ENCODE results near the gene MCF2L.

Gene MCF2L

GRCh38 chr13:112998521-112999280, 29.7 kb downstream of the MCF2L start:
- DNase-seq: no peak

DNA sequence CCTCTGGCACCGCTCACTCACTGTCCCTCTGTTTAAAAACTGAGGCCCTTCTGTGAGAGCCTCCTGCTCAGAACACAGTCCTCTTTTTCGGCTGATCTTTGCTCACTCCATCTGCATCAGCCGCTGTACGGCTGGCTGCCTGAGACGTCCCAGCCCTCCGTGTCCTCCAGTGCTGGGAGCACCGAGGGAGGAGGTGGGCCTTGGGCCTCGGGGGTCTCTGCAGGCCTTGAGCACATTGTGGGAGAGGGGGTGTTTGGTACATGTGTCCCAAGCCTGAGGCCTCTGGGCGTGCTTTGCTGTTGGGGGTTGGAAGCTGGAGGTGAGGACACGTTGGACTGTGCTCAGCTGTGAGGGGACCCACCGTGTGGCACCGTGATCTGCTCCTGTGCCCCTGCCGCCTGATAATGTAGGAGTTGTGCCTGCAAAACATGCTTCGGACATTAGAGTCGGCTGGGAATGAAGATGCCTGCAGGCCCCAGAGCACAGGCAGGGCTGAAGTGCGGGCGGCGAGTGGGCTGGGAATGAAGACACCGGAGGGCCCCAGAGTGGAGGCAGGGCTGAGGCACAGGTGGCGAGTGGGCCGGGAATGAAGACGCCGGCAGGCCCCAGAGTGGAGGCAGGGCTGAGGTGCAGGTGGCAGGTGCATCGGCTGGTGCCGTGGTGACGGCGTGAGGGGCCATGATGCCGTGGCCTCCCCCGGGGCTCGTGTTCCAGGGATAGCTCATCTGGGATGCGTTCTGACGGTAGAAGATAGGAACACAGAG, 30.6 kb downstream of the MCF2L start:
- no peak for DNase-seq

- DNase-seq: no peak
Measured at GRCh38 chr13:113000575-113000974, 31.6 kb downstream of the MCF2L start.

DNA sequence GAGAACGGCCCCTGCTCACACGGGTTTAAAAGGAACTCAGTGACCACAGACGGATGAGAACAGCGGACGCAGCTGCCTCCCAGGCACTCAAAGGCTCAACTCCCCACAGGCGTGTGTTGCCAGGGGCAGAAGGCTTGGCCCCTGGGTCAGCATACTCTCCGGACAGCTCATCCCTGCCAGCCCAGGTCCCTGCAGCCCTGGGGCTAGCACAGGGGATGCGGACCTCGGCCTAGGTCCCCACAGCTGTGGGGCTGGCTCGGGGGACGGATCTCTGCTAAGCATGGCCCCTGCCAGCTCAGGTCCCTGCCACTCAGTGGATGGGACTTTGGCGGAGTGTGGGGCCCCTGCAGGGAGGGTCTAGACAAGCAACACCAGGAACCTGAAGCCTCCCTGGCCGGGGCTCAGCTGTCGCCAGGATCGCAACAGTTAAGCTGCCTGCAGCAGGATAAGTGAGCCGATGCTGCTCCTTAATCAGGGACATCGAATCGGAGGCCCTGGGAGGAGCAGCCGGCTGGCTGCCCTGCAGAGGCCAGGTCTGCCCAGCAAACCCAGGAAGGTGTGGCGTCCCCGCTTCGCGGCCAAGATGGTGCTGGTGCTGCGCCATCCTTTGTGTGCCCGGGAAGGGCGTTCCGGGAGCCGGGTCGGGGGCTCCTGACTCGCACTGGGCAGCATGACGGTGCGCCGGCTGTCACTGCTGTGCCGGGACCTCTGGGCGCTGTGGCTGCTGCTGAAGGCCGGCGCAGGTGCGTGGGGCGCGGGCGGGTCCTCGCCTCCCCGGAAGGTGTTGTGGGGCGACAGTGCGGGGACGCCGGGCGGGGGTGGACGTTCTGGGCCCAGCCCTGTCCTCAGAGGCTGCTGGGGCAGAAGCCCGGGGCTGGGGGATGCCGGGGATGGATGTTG, 32.5 kb downstream of the MCF2L start:
- no peak for DNase-seq

GRCh38 chr13:113002206-113002912, 33.3 kb downstream of the MCF2L start:
- no peak for DNase-seq

DNA sequence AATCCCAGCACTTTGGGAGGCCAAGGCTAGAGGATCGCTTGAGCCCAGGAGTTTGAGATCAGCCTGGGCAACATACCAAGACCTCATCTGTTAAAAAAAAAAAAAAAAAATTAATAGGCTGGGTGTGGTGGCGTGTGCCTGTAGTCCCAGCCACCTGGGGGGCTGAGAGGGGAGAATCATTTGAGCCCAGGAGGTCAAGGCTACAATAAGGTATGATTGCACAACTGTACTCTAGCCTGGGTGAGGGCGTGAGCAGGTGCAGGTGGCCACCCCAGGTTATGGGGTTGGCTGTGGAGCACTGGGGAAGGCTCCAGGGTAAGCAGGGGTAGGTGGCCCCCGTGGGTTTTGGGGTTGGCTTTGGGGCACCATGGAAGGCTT, 33.9 kb downstream of the MCF2L start:
- no peak for DNase-seq

DNA sequence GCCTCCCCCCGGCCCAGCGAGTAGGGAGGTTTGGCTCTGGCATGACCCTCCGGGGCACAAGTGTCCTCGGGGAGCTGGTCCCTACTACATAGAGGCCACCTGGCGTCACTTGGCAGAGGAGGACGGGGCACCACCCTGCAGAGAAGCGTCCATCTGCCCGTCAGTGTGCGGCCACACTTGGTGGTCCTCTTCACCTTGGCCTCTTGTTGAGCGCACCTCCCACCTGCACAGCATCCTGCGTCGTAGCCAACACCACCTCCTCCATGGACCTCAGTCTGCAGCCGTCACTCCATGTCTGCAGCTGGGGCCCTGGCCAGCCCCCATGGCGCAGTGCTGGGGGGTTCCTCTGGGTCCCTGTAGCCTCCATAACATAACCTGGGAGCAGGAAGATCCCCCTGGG, 35.1 kb downstream of the MCF2L start:
- DNase-seq: no peak

DNA sequence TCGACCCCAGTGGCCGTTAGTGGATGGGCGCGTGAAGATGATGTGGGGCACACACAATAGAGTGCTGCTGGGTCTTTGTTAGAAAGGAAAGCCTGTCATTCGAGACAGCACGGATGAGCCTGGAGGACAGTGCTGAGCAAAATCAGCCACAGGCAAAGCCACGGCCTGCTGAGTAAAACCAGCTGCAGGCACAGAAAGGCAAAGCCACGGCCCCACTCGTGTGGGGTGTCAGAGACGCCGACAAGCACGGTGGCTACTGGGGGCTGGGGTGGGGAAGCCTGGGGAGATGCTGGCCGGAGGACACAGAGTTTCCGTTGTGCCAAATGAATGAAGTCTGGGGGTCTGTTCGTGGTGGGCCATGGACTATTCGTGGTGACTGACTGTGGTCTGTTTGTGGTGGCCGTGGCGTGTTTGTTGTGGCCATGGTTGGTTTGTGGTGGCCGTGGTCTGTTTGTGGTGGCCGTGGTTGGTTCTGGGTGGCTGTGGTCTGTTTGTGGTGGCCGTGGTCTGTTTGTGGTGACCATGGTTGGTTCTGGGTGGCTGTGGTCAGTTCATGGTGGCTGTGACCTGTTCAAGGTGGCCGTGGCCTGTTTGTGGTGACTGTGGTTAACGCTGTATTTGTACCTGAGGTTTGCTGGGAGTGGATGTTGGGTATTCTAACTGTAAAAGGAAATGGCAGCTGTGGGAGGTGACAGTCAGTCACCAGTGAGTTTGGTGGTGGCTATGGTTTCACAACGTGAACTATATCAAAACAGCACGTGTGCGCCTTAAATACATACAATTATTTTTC, 36.3 kb downstream of the MCF2L start:
- no peak for DNase-seq

DNA sequence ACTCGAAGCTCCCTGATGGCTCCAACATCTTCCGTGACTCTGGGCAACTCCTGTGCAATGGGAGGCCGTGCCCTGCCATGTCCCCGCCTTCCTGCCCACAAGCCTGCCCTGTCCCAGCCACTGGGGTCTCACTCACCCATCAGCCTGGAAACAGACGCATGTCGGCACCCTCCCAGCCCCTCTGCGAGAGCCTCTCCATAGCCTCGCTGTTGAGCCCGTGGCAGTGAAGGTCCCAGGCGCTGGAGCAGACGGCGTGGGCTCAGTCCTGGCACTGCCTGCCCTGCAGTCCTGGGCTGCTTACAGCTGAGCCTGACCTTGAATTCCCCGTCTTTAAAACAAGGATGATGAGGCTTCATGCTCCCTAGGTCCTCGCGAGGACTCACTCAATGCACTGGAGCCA, 37.0 kb downstream of the MCF2L start:
- no peak for DNase-seq

DNA sequence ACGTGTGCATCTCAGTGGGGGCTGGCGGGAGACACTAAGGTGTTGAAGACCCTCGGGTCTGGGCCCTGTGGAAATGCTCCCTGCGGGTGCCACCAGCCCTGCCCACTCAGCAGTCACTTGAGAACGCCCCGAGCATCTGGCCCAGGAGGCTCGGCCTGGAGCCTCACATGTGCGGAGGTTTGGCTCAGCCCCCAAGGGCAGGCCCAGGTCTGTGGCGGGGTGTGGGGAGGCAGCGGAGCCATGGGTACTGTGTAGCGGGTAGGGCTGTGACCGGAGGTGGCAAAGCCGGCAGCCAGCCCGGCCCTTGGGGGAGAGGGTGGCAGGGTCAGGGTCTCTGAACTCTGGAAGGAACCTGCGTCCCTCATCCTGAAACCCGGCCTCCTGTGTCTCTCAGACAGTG, 37.6 kb downstream of the MCF2L start:
- DNase-seq: no peak

DNA sequence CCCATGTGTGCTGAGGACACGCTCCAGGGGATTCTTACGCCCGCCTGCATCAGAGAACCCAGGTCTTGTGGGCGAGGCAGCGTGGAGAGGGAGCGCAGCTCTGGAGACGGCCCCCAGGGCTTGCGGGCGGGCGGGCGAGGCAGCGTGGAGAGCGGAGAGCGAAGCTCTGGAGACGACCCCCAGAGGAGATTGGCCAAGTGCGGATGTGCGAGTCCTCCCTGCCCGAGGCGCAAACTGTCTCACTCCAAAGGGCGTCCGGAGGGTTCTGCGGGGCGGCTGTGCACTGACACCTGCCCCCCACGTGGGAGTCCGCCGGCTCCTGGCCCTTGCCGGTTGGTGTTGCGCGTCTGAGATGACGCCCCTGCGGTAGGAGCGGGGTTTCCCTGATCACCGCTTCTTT, 39.8 kb downstream of the MCF2L start:
- no peak for DNase-seq

DNA sequence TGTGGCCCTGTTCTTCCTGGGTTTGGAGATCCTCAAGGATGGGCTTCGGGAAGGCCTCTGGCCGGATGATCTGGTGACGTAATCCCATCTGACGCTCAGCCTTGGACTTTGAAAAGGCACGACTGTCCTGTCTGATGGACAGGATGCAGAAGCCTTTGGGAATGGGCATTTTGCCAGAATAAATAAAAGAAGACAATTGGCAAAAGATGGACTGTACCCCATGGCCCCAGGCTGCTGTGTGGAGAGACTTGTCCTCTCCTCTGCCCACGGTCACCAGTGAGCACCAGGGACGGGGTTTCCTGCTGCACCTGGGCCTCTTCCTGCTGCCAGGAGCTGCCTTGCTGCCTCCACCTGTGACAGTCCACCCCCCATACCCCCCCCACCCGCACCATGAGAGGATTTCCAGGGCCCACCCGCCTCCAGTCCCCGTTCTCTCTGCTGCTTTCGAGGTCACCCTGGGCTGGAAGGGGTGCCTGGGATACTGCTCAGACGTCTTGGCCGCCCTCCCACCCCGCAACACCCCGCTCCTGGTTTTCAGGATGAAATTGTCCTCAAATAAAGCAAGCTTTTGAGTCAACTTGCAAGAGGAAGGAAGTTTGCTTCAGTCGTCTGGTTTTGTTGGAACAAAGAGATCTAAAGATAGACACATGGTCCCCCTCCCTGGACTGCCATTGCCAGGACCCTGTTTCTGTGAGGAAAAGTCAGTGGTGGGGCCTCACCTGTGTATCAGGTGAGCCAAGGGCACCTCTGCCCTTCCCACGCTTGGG, 40.9 kb downstream of the MCF2L start:
- no peak for DNase-seq

- DNase-seq: no peak
Measured at GRCh38 chr13:113010510-113010865, 41.5 kb downstream of the MCF2L start.

GRCh38 chr13:113013303-113013702, 44.3 kb downstream of the MCF2L start:
- DNase-seq: no peak

GRCh38 chr13:113013878-113014751, 45.1 kb downstream of the MCF2L start:
- DNase-seq: no peak

DNA sequence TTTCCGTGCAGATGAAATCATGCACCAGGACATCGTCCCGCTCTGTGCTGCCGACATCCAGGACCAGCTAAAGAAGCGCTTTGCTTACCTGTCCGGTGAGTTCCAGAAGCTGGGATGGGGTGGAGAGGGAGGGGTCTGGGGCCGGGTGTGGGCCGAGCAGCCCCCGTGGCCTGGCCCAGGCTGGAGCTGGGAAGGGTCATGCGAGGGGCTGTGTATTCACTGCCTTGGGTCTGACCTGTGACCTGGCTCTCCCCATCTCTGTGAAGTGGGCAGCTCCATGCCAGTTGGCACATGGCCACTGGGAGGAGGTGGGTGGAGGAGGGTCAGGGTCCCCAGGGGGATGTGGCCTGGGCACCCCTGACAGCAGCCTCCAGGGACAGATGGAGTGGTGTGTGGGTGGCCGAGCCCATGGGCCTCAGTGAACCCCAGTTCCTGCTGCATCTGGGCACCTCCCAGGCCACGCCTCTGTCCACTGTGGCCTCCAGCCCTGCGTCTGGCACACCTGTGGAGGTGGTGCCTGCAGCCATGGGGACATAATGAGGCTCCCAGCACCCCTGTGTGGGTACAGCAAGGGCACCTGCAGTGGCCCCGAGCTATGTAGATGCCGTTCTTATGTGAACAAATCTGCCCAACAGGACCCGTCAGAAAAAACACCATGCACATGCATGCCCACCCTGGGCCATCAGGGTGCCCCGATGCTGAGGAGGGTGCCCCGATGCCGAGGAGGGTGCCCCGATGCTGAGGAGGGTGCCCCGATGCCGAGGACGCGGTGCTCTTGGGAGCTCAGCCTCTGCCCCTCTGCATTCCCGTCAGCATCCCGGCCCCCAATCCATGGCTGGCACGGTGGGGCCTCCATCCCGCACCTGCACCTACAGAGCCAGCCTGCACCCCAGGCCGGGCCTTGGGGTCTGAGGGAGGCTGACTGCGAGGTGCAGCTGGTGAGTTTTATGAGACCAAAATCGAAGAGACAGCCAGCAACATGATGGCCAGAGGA, 46.0 kb downstream of the MCF2L start:
- DNase-seq: no peak

GRCh38 chr13:113015826-113016525, 47.0 kb downstream of the MCF2L start:
- no peak for DNase-seq

All from activated effector memory CD4-positive, alpha-beta T cell treated with anti-CD3 and anti-CD28 coated beads, Interleukin-2, amount 50 U/mL, for 16 hours (primary cell).